ENCODE results near the gene UGT2B17. TPM values are rescaled to one million over a fixed set of nuclear protein-coding genes. Genes with fewer than 3 reads are reported as not detected.
"Not testable (repeated sequence)": the region's sequence is repeated elsewhere in the genome, so short reads cannot be mapped to it uniquely, and the experiment has no call there.

UGT2B17 gene
- polyA plus RNA-seq (2011; rRNA removed) (not detected in 2 replicates), polyA minus RNA-seq (2011; rRNA and poly(A)+ RNA removed) (not detected in 2 replicates)

GRCh38 chr4:68576272-68577125 is at the start of gene UGT2B17:
Gene UGT2B17 (minus strand): TSS chr4:68576322. CDS start chr4:68568484, 7,838 bp downstream.
- no peak for DNase-seq (ENCODE audit: low read depth, low spot score)
- ChIA-PET POLR2A (no interaction called here), CTCF (no interaction called here)
- peaks cover 5% of the 10 kb centered on the region for H3K9me3 ChIP-seq (ENCODE audit: control insufficient read depth, insufficient read depth, low read length)
- H3K27ac ChIP-seq (ENCODE audit: low read depth, low read length) = no peak within 1 kb of the TSS
- no peak within 1 kb of the TSS for H3K4me3 ChIP-seq (ENCODE audit: low read depth, low read length)
- TF ChIP-seq CTCF (IDR thresholded peaks at IDR 0.05; ENCODE audit: low read depth, low read length) = no peak
- H3K27me3 ChIP-seq (ENCODE audit: control insufficient read depth, insufficient read depth, low read length) = no peaks in the 10 kb centered on the region

DNA sequence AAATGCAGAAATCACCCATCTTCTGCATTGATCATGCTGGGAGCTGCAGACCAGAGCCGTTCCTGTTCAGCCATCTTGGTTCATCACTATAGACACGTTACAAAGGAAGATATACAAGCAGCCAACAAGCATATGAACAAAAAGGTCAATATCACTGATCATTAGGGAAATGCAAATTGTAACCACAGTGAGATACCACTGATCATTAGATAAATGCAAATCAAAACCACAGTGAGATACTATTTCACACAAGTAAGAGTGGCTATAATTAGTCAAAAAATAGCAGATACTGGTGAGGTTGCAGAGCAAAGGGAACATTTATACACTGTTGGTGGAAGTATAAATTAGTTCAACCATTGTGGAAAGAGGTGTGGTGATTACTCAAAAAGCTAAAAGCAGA is 46.6 kb upstream of the UGT2B17 start:
- POLR2A ChIA-PET; DNase-seq (ENCODE audit: low read depth, low spot score); H3K4me3 ChIP-seq (ENCODE audit: low read depth, low read length); CTCF ChIA-PET; H3K27ac ChIP-seq (ENCODE audit: low read depth, low read length); H3K27me3 ChIP-seq (ENCODE audit: control insufficient read depth, insufficient read depth, low read length); H3K9me3 ChIP-seq (ENCODE audit: control insufficient read depth, insufficient read depth, low read length): not testable (repeated sequence)

- no peak overlapping the region for H3K4me3 ChIP-seq (ENCODE audit: low read depth, low read length)
- TF ChIP-seq CTCF (IDR thresholded peaks at IDR 0.05; ENCODE audit: low read depth, low read length) = no peak
- no peaks in the 10 kb centered on the region for H3K27me3 ChIP-seq (ENCODE audit: control insufficient read depth, insufficient read depth, low read length)
- DNase-seq (ENCODE audit: low read depth, low spot score) = no peak
- ChIA-PET CTCF (no interaction called here), POLR2A (no interaction called here)
- H3K27ac ChIP-seq (ENCODE audit: low read depth, low read length) = no peak overlapping the region
- H3K9me3 ChIP-seq (ENCODE audit: control insufficient read depth, insufficient read depth, low read length) = peaks cover 7% of the 10 kb centered on the region
Measured at GRCh38 chr4:68617003-68617698, 41.0 kb upstream of the UGT2B17 start.

DNA sequence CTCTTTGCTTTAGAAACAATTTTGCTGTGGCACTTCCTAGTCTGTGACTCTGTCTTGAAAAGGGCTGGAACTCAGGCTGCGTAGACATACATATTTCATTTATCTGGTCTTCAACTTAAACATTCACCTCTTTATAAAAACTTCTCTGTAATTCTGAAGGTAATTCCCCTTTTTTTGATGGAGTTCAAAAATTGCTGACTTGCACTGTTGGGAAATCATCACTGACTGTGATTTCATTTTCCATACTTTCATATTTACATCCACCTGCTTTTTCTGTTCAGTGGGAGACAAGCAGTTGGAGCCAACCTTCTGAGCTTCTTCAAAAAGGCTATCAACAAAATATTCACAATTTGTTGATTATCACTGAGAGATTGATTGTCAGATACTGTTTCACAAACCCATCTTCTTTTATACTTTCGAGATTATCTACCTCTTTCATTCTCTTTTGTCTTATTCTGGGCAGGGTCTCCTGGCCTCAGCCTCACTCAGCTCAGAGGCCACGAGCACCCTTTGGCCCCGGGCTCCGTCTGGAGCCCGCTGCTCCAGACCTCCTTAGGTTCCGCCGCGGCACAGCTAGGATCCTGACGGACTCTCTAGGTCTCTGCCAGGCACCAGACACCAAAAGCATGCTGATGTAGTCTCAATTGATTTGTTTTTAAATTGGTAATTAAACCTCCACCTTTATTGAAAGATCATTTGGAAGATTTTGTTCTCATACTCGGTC is 39.7 kb upstream of the UGT2B17 start:
- no peaks in the 10 kb centered on the region for H3K27me3 ChIP-seq (ENCODE audit: control insufficient read depth, insufficient read depth, low read length)
- no peak overlapping the region for H3K27ac ChIP-seq (ENCODE audit: low read depth, low read length)
- no peak for DNase-seq (ENCODE audit: low read depth, low spot score)
- ChIA-PET CTCF (no interaction called here), POLR2A (no interaction called here)
- peaks cover 7% of the 10 kb centered on the region for H3K9me3 ChIP-seq (ENCODE audit: control insufficient read depth, insufficient read depth, low read length)
- H3K4me3 ChIP-seq (ENCODE audit: low read depth, low read length) = no peak overlapping the region
- TF ChIP-seq CTCF (IDR thresholded peaks at IDR 0.05; ENCODE audit: low read depth, low read length) = no peak

DNA sequence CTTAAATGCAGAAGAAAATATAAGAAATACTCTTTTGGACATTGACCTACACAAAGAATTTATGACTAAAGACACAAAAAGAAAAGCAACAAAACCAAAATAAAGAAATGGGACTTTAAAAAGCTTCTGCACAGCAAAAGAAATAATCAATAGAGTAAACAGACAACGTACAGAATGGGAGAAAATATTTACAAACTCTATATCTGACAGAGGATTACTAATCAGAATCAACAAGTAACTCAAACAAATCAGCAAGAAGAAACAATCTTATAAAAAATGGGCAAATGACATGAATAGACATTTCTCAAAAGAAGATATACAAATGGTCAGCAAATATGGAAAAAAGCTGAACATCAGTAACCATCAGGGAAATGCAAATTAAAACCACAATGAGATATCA is 37.6 kb upstream of the UGT2B17 start:
- H3K4me3 ChIP-seq (ENCODE audit: low read depth, low read length) = no peak overlapping the region
- no peak for TF ChIP-seq CTCF (IDR thresholded peaks at IDR 0.05; ENCODE audit: low read depth, low read length)
- no peaks in the 10 kb centered on the region for H3K27me3 ChIP-seq (ENCODE audit: control insufficient read depth, insufficient read depth, low read length)
- H3K27ac ChIP-seq (ENCODE audit: low read depth, low read length) = no peak overlapping the region
- peaks cover 5% of the 10 kb centered on the region for H3K9me3 ChIP-seq (ENCODE audit: control insufficient read depth, insufficient read depth, low read length)
- ChIA-PET CTCF (no interaction called here), POLR2A (no interaction called here)
- DNase-seq (ENCODE audit: low read depth, low spot score) = no peak
